ENCODE measurements around the gene RAPGEF2.

RAPGEF2 gene

GRCh38 chr4:159326480-159326879, 223.6 kb downstream of the RAPGEF2 start:
- no peak overlapping the region for H3K14ac ChIP-seq (ENCODE audit: low read length in 2 of 2)
- H3K4me1 ChIP-seq (ENCODE audit: control insufficient read depth, insufficient read depth, low read depth, low read length): no peaks in the 10 kb centered on the region
- H4K8ac ChIP-seq (ENCODE audit: low read length): no peak overlapping the region
- H3K18ac ChIP-seq (ENCODE audit: low read depth in 1 of 2, low read length in 2 of 2): no peak overlapping the region
- H2BK12ac ChIP-seq (ENCODE audit: low read length in 2 of 2): no peak overlapping the region
- no peak overlapping the region for H2AFZ ChIP-seq (ENCODE audit: low read depth, low read length)
- no peak overlapping the region for H2BK15ac ChIP-seq (ENCODE audit: low read depth, poor library complexity, severe bottlenecking)
- peaks cover 1% of the 10 kb centered on the region for H3K79me1 ChIP-seq (replicated peaks; ENCODE audit: low read length, poor library complexity, severe bottlenecking)
- no peak for DNase-seq
- no peak overlapping the region for H3K27ac ChIP-seq (ENCODE audit: low read length, poor library complexity, severe bottlenecking)
- no peak overlapping the region for H3K4ac ChIP-seq (ENCODE audit: low read depth in 1 of 2, low read length in 2 of 2)
- H4K91ac ChIP-seq (ENCODE audit: low read length): no peak overlapping the region
- H3K4me3 ChIP-seq (ENCODE audit: insufficient read depth in 1 of 2, low read depth in 1 of 2, low read length in 2 of 2): no peak overlapping the region
- no peak overlapping the region for H3K23ac ChIP-seq (ENCODE audit: low read length in 2 of 2)
- no peak overlapping the region for H2AK5ac ChIP-seq (ENCODE audit: low read length, severe bottlenecking)
- H3K9ac ChIP-seq (ENCODE audit: low read length): no peak overlapping the region
- no peaks in the 10 kb centered on the region for H3K9me3 ChIP-seq (ENCODE audit: control insufficient read depth, low read length)
- no peak overlapping the region for H3K4me2 ChIP-seq (ENCODE audit: low read length, poor library complexity, severe bottlenecking)
- no peaks in the 10 kb centered on the region for H3K27me3 ChIP-seq (ENCODE audit: control insufficient read depth in 1 of 2, insufficient read depth in 1 of 2, low read length in 2 of 2)
- H2BK120ac ChIP-seq (ENCODE audit: low read depth, low read length): no peak overlapping the region
- H2BK5ac ChIP-seq (ENCODE audit: low read depth, low read length, poor library complexity, severe bottlenecking): no peak overlapping the region
- H3K36me3 ChIP-seq (ENCODE audit: control insufficient read depth in 1 of 2, insufficient read depth in 2 of 2, low read depth in 1 of 2, low read length in 2 of 2): peaks cover 0 to 39% of the 10 kb centered on the region in 2 experiments

- no peak overlapping the region for H2BK12ac ChIP-seq (ENCODE audit: low read length in 2 of 2)
- no peak overlapping the region for H2BK5ac ChIP-seq (ENCODE audit: low read depth, low read length, poor library complexity, severe bottlenecking)
- H2AFZ ChIP-seq (ENCODE audit: low read depth, low read length): no peak overlapping the region
- no peak overlapping the region for H2AK5ac ChIP-seq (ENCODE audit: low read length, severe bottlenecking)
- DNase-seq: no peak
- H2BK15ac ChIP-seq (ENCODE audit: low read depth, poor library complexity, severe bottlenecking): no peak overlapping the region
- H3K79me1 ChIP-seq (replicated peaks; ENCODE audit: low read length, poor library complexity, severe bottlenecking): no peaks in the 10 kb centered on the region
- no peak overlapping the region for H3K4ac ChIP-seq (ENCODE audit: low read depth in 1 of 2, low read length in 2 of 2)
- no peaks in the 10 kb centered on the region for H3K4me1 ChIP-seq (ENCODE audit: control insufficient read depth, insufficient read depth, low read depth, low read length)
- H3K4me3 ChIP-seq (ENCODE audit: insufficient read depth in 1 of 2, low read depth in 1 of 2, low read length in 2 of 2): no peak overlapping the region
- H4K91ac ChIP-seq (ENCODE audit: low read length): no peak overlapping the region
- H3K4me2 ChIP-seq (ENCODE audit: low read length, poor library complexity, severe bottlenecking): no peak overlapping the region
- no peak overlapping the region for H4K8ac ChIP-seq (ENCODE audit: low read length)
- H3K9ac ChIP-seq (ENCODE audit: low read length): no peak overlapping the region
- WGBS: no CpG with 5 or more reads among the region's 2 CpGs
- H3K27me3 ChIP-seq (ENCODE audit: control insufficient read depth in 1 of 2, insufficient read depth in 1 of 2, low read length in 2 of 2): no peaks in the 10 kb centered on the region
- H3K9me3 ChIP-seq (ENCODE audit: control insufficient read depth, low read length): no peaks in the 10 kb centered on the region
- H3K14ac ChIP-seq (ENCODE audit: low read length in 2 of 2): no peak overlapping the region
- no peak overlapping the region for H3K23ac ChIP-seq (ENCODE audit: low read length in 2 of 2)
- H3K36me3 ChIP-seq (ENCODE audit: control insufficient read depth in 1 of 2, insufficient read depth in 2 of 2, low read depth in 1 of 2, low read length in 2 of 2): peaks cover 0 to 43% of the 10 kb centered on the region in 2 experiments
- H3K18ac ChIP-seq (ENCODE audit: low read depth in 1 of 2, low read length in 2 of 2): no peak overlapping the region
- H2BK120ac ChIP-seq (ENCODE audit: low read depth, low read length): no peak overlapping the region
- H3K27ac ChIP-seq (ENCODE audit: low read length, poor library complexity, severe bottlenecking): no peak overlapping the region
These were observed 225.9 kb downstream of the RAPGEF2 start for GRCh38 chr4:159328766-159329165.

GRCh38 chr4:159334461-159334860, 231.6 kb downstream of the RAPGEF2 start:
- Histone ChIP-seq H3K14ac (ENCODE audit: low read length in 2 of 2) (no peak overlapping the region), H2BK15ac (ENCODE audit: low read depth, poor library complexity, severe bottlenecking) (no peak overlapping the region), H3K4me1 (ENCODE audit: control insufficient read depth, insufficient read depth, low read depth, low read length) (no peaks in the 10 kb centered on the region), H2BK12ac (ENCODE audit: low read length in 2 of 2) (no peak overlapping the region), H3K4ac (ENCODE audit: low read depth in 1 of 2, low read length in 2 of 2) (no peak overlapping the region), H4K91ac (ENCODE audit: low read length) (no peak overlapping the region), H3K79me1 (replicated peaks; ENCODE audit: low read length, poor library complexity, severe bottlenecking) (peaks cover 4% of the 10 kb centered on the region), H2AK5ac (ENCODE audit: low read length, severe bottlenecking) (no peak overlapping the region), H3K27me3 (ENCODE audit: control insufficient read depth in 1 of 2, insufficient read depth in 1 of 2, low read length in 2 of 2) (no peaks in the 10 kb centered on the region), H2BK120ac (ENCODE audit: low read depth, low read length) (no peak overlapping the region), H4K8ac (ENCODE audit: low read length) (no peak overlapping the region), H3K9me3 (ENCODE audit: control insufficient read depth, low read length) (no peaks in the 10 kb centered on the region), H3K9ac (ENCODE audit: low read length) (no peak overlapping the region), H3K4me2 (ENCODE audit: low read length, poor library complexity, severe bottlenecking) (no peak overlapping the region), H2AFZ (ENCODE audit: low read depth, low read length) (no peak overlapping the region), H3K27ac (ENCODE audit: low read length, poor library complexity, severe bottlenecking) (no peak overlapping the region), H3K36me3 (ENCODE audit: control insufficient read depth in 1 of 2, insufficient read depth in 2 of 2, low read depth in 1 of 2, low read length in 2 of 2) (peaks cover 2 to 57% of the 10 kb centered on the region in 2 experiments), H3K23ac (ENCODE audit: low read length in 2 of 2) (no peak overlapping the region), H3K4me3 (ENCODE audit: insufficient read depth in 1 of 2, low read depth in 1 of 2, low read length in 2 of 2) (no peak overlapping the region), H3K18ac (ENCODE audit: low read depth in 1 of 2, low read length in 2 of 2) (no peak overlapping the region), H2BK5ac (ENCODE audit: low read depth, low read length, poor library complexity, severe bottlenecking) (no peak overlapping the region)
- DNase-seq: no peak
- 100% methylated on average over 1 of the region's 1 CpG for WGBS

GRCh38 chr4:159337041-159337440, 234.2 kb downstream of the RAPGEF2 start:
- H3K79me1 ChIP-seq (replicated peaks; ENCODE audit: low read length, poor library complexity, severe bottlenecking): peaks cover 4% of the 10 kb centered on the region
- H3K9me3 ChIP-seq (ENCODE audit: control insufficient read depth, low read length): no peaks in the 10 kb centered on the region
- no peak overlapping the region for H2BK120ac ChIP-seq (ENCODE audit: low read depth, low read length)
- peaks cover 2 to 53% of the 10 kb centered on the region in 2 experiments for H3K36me3 ChIP-seq (ENCODE audit: control insufficient read depth in 1 of 2, insufficient read depth in 2 of 2, low read depth in 1 of 2, low read length in 2 of 2)
- DNase-seq: no peak
- WGBS: 100% methylated on average over 2 of the region's 2 CpGs
- H4K8ac ChIP-seq (ENCODE audit: low read length): no peak overlapping the region
- H4K91ac ChIP-seq (ENCODE audit: low read length): no peak overlapping the region
- no peak overlapping the region for H3K4me3 ChIP-seq (ENCODE audit: insufficient read depth in 1 of 2, low read depth in 1 of 2, low read length in 2 of 2)
- no peak overlapping the region for H3K4me2 ChIP-seq (ENCODE audit: low read length, poor library complexity, severe bottlenecking)
- no peak overlapping the region for H3K27ac ChIP-seq (ENCODE audit: low read length, poor library complexity, severe bottlenecking)
- no peak overlapping the region for H3K14ac ChIP-seq (ENCODE audit: low read length in 2 of 2)
- H3K23ac ChIP-seq (ENCODE audit: low read length in 2 of 2): no peak overlapping the region
- no peaks in the 10 kb centered on the region for H3K4me1 ChIP-seq (ENCODE audit: control insufficient read depth, insufficient read depth, low read depth, low read length)
- H3K4ac ChIP-seq (ENCODE audit: low read depth in 1 of 2, low read length in 2 of 2): no peak overlapping the region
- no peak overlapping the region for H2AK5ac ChIP-seq (ENCODE audit: low read length, severe bottlenecking)
- H3K18ac ChIP-seq (ENCODE audit: low read depth in 1 of 2, low read length in 2 of 2): no peak overlapping the region
- no peak overlapping the region for H3K9ac ChIP-seq (ENCODE audit: low read length)
- H2AFZ ChIP-seq (ENCODE audit: low read depth, low read length): no peak overlapping the region
- no peaks in the 10 kb centered on the region for H3K27me3 ChIP-seq (ENCODE audit: control insufficient read depth in 1 of 2, insufficient read depth in 1 of 2, low read length in 2 of 2)
- H2BK5ac ChIP-seq (ENCODE audit: low read depth, low read length, poor library complexity, severe bottlenecking): no peak overlapping the region
- H2BK12ac ChIP-seq (ENCODE audit: low read length in 2 of 2): no peak overlapping the region
- H2BK15ac ChIP-seq (ENCODE audit: low read depth, poor library complexity, severe bottlenecking): no peak overlapping the region

All from mesenchymal stem cell (in vitro differentiated cells and primary cell).